HG03103 (cell line): ENCODE data around the gene LSP1.
"Not testable (repeated sequence)": the region's sequence is repeated elsewhere in the genome, so short reads cannot be mapped to it uniquely, and the experiment has no call there.

Source experiments
- ATAC-seq: cut with Tn5 transposase; IDR thresholded peaks from one replicate; pipeline ENCODE4 v1.9.1; 2021; ENCODE audit warnings: low read depth; ENCODE audit not compliant: unreplicated experiment

LSP1 gene

DNA sequence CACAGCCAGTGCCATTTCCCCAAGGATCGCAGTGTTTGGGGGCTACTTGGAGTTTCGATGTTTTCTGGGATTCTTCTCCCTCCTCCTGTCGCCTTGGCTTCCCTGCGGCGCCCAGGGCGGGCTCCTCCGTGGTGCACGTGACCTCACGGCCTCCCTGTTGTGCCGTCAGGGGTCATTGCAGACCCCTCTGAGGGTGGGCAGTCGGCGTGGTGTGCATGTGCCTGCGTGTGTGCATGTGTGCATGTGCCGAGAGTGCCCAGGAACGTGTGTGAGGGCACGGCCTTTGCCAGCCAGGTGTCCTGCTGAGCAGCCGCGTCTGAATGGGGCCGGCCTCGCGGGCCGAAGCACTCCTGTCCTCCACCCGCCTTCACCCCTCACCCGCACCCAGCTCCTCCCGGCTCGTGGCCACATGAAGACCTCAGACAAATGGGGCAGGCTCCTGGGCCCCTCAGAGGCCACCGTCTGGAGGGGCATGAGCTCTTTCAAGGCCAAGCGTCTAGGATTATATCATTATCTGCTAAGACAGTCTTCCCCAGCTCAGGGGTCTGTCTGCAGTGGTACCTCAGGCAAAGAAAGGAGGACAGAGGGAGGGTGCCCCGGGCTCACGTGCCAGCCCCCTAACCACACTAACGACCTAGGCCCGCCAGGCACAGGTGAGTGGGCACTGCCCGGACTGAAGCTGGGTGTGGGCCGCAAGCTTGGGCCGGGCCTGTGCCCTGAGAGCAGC is 84.9 kb downstream of the LSP1 start:
- no peak for ATAC-seq

DNA sequence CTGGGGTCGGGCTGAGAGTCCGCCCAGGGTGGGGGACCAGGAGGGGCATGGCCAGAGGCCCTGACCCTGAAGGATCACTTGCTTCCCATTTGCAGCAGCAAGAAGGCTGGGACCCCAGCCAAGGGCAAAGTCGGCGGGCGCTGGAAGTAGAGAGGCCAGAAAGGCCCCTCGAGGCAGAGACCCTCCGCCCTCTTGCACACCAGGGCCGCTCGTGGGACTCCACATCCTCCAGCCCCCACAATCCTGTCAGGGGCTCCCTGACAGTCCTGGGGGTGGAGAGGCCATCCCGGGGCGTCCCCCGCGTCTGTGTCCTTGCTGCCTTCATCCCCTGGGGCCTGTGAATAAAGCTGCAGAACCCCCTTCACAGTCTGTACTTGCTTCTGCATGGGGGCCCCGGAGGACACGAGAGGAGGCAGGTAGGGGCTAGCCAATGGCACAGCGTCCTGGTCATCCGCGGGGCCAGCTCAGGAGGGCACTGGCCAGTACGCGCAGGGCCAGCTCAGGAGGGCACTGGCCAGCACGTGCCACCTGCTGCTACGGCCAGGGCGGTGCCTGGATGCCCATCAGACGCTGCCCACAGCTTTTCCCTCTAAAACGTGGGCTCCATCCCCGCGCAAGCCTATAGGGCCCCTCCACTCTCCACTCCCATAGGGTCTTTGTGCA is 85.6 kb downstream of the LSP1 start:
- no peak for ATAC-seq

DNA sequence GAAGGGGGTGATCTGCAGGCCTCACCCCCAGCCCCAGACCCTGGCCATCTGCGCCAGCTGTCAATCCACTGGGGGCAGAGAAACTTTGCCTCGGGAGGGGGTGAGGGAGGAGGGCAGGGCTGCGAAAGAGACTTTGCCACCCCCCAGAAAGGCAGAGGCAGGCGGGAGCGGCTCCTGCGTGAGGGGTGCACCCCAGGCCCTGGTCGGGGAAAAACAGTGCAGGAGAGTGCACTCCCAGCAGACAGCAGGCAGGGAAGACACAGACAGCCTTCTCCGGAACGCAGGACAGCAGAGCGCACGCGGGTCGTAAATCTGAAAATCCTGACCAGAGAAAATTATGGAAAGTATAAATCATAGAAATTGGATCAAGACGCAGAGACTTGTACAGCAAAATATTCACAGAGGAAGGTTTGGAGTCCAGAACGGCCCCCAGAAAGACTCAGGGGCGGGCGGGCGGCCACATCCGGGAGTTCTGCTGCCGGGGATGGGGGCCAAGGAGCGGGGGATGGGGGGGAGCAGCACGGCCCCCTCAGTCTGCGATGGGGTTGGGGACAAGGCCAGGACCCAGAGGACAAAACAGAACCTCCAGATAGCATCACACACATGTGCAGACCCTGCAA is 86.2 kb downstream of the LSP1 start:
- ATAC-seq: no peak

DNA sequence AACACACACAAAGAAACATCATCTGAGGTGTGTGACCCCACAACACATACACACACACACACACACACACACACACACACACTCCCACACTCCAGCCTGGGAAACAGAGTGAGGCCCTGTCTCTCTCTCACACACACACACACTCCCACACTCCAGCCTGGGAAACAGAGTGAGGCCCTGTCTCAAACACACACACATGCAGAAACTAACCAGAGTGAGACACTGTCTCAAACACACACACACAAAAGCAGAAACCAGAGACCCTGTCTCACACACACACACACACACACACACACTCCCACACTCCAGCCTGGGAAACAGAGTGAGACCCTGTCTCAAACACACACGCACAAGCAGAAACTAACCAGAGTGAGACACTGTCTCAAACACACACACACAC is 86.9 kb downstream of the LSP1 start:
- ATAC-seq: not testable (repeated sequence)
